ENCODE results near the gene AHNAK2.

Gene AHNAK2

GRCh38 chr14:104936361-104937155 is 41.6 kb downstream of the AHNAK2 start:
- DNase-seq: no peak

DNA sequence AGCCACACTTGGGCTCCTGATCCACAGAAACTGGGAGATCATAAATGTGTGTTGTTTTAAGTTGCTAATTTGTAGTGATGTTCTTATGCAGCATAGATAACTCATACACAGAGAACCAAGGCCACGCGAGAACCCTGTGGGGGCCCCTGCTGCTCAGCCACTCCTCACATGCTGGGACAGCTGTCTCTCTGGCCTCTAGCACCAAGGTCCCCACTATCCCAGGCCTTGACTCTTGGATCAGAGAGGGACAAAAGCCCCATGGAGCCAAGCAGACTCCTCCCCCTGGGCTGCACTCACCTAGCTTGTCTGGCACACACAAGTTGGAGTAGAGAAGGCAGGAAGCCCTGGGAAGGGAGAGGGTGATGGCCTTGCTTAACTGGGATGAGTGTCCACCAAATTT is 42.2 kb downstream of the AHNAK2 start:
- no peak for DNase-seq

- no peak for DNase-seq
These were observed 43.0 kb downstream of the AHNAK2 start for GRCh38 chr14:104935026-104935650.

- no peak for DNase-seq
These were observed 44.1 kb downstream of the AHNAK2 start for GRCh38 chr14:104933746-104934733.

DNA sequence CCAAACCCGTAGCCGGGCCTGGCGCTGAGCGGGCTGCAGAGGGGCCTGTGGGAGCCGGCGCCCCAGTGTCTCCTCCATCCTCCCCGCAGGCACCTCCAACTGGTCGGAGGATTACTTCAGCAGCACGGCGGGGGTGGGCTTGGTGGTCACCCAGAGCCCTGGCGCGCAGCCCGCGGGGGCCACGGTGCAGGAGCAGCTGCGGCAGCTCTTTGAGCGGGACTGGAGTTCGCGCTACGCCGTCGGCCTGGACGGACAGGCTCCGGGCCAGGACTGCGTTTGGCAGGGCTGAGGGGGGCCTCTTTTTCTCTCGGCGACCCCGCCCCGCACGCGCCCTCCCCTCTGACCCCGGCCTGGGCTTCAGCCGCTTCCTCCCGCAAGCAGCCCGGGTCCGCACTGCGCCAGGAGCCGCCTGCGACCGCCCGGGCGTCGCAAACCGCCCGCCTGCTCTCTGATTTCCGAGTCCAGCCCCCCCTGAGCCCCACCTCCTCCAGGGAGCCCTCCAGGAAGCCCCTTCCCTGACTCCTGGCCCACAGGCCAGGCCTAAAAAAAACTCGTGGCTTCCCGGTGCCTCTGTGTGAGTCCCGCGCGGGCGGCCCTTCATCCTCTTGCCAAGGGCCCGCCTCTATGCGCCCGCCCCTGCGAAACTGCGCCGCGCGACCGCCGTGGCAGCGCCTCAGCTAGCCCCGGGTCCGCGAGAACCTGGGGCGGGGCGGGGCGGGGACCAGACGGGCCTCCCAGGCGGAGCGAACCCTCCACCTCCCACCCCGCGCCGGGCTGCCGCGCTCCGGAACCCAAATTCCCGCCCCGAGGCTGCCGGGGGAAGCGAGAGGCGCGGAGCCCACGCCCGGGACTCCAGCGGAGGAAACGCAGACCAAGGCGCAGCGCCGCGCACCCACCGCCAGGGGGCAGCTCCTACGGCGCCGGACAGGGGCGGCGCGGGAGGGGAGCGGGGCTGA is 45.2 kb downstream of the AHNAK2 start:
- DNase-seq: peak; percentile 86

- no peak for DNase-seq
These were observed 46.2 kb downstream of the AHNAK2 start for GRCh38 chr14:104931771-104932675.

GRCh38 chr14:104931304-104931770 is 46.8 kb downstream of the AHNAK2 start:
- no peak for DNase-seq

- no peak for DNase-seq
These were observed 47.5 kb downstream of the AHNAK2 start for GRCh38 chr14:104930526-104931303.

- DNase-seq: no peak
These were observed 48.6 kb downstream of the AHNAK2 start for GRCh38 chr14:104929268-104930230.

GRCh38 chr14:104928391-104929133 is 49.6 kb downstream of the AHNAK2 start:
- no peak for DNase-seq

- DNase-seq: no peak
These were observed 50.3 kb downstream of the AHNAK2 start for GRCh38 chr14:104927901-104928300.

- no peak for DNase-seq
These were observed 50.8 kb downstream of the AHNAK2 start for GRCh38 chr14:104927432-104927816.

GRCh38 chr14:104926619-104927431 is 51.3 kb downstream of the AHNAK2 start:
- DNase-seq: no peak

- peak; percentile 33 for DNase-seq
These were observed 52.1 kb downstream of the AHNAK2 start for GRCh38 chr14:104925855-104926609.

DNA sequence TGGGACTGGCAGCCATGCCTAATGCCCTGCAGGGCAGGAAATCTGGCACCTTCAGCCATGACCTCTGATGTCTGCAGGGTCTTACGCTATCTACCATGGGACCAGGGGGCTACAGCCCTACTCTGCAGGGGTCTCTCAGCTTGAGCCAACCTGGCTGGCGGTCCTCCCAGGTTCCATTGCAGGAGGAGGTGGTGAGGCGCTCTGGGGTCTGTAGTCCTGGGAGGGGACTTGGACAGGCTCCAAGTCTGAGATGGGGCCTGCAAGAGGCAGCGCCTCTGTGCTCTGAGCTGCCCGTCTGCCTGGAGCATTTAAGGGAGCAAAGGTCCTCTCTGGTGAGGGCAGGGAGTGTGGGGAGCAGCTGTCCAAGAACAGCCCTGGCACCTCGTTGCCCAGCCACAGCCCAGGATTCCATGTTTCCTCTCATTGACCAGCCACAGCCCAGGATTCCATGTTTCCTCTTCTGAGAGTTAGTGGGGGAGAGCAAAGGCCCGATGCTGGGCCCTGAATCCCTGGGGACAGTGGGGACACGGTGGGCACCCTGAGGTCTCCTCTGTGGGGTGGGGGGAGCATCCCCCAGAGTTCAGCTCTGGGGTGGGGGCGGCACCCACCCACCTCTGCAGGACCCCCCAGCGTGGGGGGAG is 52.8 kb downstream of the AHNAK2 start:
- DNase-seq: no peak
